ENCODE measurements around the gene ZNF276. TPM values are rescaled to one million over a fixed set of nuclear protein-coding genes. Genes with fewer than 3 reads are reported as not detected.
"Not testable (repeated sequence)": the region's sequence is repeated elsewhere in the genome, so short reads cannot be mapped to it uniquely, and the experiment has no call there.

Gene ZNF276
- total RNA-seq = 10.6 TPM
- long read RNA-seq, full-length matches to known transcripts = 6 of 19 reads
- long read RNA-seq, partial matches to known transcripts = 1 of 19 reads
- long read RNA-seq, other reads (novel, unspliced or antisense) = 12 of 19 reads

GRCh38 chr16:89720813-89721545 is at the start of gene ZNF276, which contains the start of gene VPS9D1:
Gene ZNF276, plus strand, starts transcription at chr16:89721537. Its CDS starts 104 bp downstream, at chr16:89721641.
Gene VPS9D1, minus strand, starts transcription at chr16:89720898. Its CDS starts 37 bp downstream, at chr16:89720861.
- DNase-seq (ENCODE audit: missing footprints) (peak; percentile 94), ATAC-seq (peak; percentile 83)
- intact Hi-C loops (cut with DNase I) = no loop called here

- DNase-seq (ENCODE audit: missing footprints); intact Hi-C loops (cut with DNase I); ATAC-seq: not testable (repeated sequence)
Measured at GRCh38 chr16:89671565-89671964, 49.8 kb upstream of the ZNF276 start.

- DNase-seq (ENCODE audit: missing footprints) = no peak
- no peak for ATAC-seq
- intact Hi-C loops (cut with DNase I) = no loop called here
Measured at GRCh38 chr16:89672177-89672941, 49.0 kb upstream of the ZNF276 start.

DNA sequence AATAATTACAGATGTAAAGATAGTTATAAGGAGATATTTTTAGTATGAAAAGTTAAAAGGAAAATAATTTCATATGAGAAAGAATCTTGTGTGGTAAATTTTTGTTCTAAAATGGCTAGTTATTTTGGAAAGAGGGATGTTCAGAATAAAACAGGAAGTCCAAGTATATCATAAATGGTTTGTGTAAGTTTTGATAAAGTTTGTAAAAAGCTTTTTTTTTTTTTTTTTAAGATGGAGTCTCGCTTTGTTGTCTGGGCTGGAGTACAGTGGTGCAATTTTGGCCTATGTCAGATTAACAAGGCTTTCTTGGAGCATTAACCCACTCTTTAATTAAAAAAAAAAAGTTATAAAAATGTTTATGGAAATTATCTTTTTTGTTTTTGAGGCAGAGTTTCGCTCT is 43.1 kb upstream of the ZNF276 start:
- ATAC-seq (no peak), DNase-seq (ENCODE audit: missing footprints) (no peak)
- intact Hi-C loops (cut with DNase I) = no loop called here

DNA sequence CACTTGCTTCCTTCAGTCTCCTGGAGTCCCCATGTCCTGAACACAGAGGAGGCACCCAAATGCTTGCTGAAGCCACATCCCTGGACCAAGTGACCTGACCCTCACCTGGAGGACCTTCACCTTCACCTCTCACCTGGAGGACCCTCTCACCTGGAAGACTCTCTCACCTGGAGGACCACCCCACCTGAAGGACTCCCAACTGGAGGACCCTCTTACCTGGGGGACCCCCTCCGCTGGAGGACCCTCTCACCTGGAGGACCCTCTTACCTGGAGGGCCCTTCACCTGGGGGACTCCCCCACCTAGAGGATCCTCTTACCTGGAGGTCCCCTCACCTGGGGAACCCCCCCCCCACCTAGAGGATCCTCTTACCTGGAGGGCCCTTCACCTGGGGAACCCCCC is 35.4 kb upstream of the ZNF276 start:
- intact Hi-C loops (cut with DNase I) = no loop called here
- DNase-seq (ENCODE audit: missing footprints) (no peak), ATAC-seq (no peak)

DNA sequence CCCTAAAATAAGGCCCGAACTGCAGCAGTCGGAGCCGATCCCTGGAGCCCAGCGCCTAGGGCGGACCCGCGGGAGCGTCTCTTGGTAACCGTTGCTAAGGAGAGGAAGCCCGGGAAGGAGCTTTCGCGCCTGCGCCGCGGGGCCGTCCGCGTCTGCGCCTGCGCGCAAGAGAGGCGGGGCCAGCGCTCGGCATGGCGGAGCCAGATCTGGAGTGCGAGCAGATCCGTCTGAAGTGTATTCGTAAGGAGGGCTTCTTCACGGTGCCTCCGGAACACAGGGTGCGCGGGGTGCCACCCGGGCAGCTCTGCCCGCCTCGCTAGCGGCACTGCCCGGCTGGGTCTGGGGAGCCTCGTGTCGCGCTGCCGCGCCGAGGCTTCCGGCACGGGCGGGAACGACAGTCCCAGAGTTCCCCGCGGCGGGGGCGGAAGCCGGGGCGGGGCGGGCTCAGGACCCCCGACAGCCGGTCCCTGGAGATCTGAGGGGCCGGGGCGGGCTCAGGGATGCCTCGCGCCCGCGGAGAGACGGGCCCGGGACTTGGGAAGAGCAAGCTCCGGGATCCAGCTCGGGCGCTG is 34.7 kb upstream of the ZNF276 start, which contains the start of gene CDK10:
Gene CDK10, plus strand, starts transcription at position 170 of the 572 bp plus-strand sequence. Its CDS starts 22 bp downstream, at position 192.
- intact Hi-C loops (cut with DNase I) = no loop called here
- DNase-seq (ENCODE audit: missing footprints) (peak; percentile 90), ATAC-seq (peak; percentile 90)

GRCh38 chr16:89687092-89687940 is 34.0 kb upstream of the ZNF276 start:
- DNase-seq (ENCODE audit: missing footprints) (no peak), ATAC-seq (no peak)
- intact Hi-C loops (cut with DNase I) = no loop called here

DNA sequence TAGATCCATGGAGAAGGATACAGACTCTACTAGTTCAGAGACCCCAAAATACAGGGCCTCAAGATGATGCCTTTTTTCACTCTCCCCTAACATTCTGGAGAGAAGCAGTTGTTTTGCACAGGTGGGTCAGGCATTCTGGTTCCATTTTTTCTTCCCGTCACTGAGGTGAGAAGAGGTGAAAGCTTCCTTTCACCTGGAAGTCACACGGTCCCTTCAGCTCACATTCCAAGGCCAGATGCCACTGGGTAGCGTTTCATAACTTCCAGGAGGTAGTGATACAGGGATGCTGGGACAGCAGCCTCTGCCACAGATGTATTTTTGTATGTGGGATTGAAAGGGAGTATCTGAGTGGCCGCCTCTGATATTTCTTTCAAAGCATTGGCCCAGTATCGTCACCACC is 32.9 kb upstream of the ZNF276 start:
- intact Hi-C loops (cut with DNase I) = no loop called here
- DNase-seq (ENCODE audit: missing footprints) (no peak), ATAC-seq (no peak)

GRCh38 chr16:89689142-89689541 is 32.2 kb upstream of the ZNF276 start:
- ATAC-seq = no peak
- no peak for DNase-seq (ENCODE audit: missing footprints)
- intact Hi-C loops (cut with DNase I) = no loop called here

DNA sequence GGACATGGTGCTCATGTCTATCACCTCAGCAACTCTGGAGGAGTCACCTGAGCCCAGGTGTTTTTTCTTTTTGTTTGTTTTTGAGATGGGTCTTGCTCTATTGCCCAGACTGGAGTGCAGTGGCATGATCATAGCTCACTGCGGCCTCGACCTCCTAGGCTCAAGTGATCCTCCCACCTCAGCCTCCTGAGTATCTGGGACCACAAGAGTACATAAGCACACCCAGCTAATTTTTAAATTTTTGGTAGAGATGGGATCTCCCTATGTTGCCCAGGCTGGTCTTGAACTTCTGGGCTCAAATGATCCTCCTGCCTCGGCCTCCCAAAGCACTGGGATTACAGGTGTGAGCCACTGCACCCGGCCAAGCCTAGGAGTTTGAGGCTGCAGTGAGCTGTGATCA is 31.7 kb upstream of the ZNF276 start:
- intact Hi-C loops (cut with DNase I); ATAC-seq; DNase-seq (ENCODE audit: missing footprints): not testable (repeated sequence)

GRCh38 chr16:89690392-89690901 is 30.9 kb upstream of the ZNF276 start:
- DNase-seq (ENCODE audit: missing footprints) (peak; percentile 28), ATAC-seq (no peak)
- intact Hi-C loops (cut with DNase I) = no loop called here

- intact Hi-C loops (cut with DNase I) = no loop called here
- ATAC-seq = no peak
- peak; percentile 37 for DNase-seq (ENCODE audit: missing footprints)
Measured at GRCh38 chr16:89691231-89691985, 29.9 kb upstream of the ZNF276 start.

DNA sequence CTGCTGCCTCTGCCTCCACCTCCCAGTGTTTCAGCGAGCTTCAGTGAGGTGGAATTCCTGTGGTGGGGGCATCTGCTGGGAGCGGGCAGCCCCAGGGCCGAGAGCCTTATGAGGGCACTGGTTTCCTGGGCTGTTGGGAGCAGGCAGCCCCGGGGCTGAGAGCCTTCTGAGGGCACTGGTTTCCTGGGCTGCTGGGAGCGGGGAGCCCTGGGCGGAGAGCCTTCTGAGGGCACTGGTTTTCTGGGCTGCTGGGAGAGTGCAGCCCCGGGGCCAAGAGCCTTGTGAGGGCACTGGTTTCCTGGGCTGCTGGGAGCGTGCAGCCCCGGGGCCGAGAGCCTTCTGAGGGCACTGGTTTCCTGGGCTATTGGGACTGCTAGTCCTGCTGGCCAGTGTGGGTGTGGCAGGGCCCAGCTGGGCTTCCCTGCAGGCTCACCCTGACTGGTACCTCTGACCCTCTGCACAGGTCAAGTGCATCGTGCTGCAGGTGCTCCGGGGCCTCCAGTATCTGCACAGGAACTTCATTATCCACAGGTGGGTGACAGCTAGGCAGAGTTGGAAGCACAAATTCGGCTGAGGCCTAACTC is 29.3 kb upstream of the ZNF276 start:
- DNase-seq (ENCODE audit: missing footprints) = peak; percentile 42
- intact Hi-C loops (cut with DNase I) = no loop called here
- ATAC-seq = no peak

- intact Hi-C loops (cut with DNase I) = no loop called here
- DNase-seq (ENCODE audit: missing footprints) (peak; percentile 62), ATAC-seq (no peak)
Measured at GRCh38 chr16:89693289-89693731, 28.0 kb upstream of the ZNF276 start.

- intact Hi-C loops (cut with DNase I) = no loop called here
- no peak for DNase-seq (ENCODE audit: missing footprints)
- no peak for ATAC-seq
Measured at GRCh38 chr16:89693931-89694783, 27.2 kb upstream of the ZNF276 start.

- ATAC-seq; intact Hi-C loops (cut with DNase I); DNase-seq (ENCODE audit: missing footprints): not testable (repeated sequence)
Measured at GRCh38 chr16:89694784-89695085, 26.6 kb upstream of the ZNF276 start.
